Gastroesophageal sphincter (tissue), 3 donors: ENCODE results near the gene UBA6.

ENCODE experiments used
- EP300 ChIP-seq: sonication (generic); formaldehyde crosslinking; IDR thresholded peaks from one replicate; pipeline ENCODE4 v1.6.1; 2017; ENCODE audit warnings: antibody characterized with exemption, mild to moderate bottlenecking
- POLR2A ChIP-seq, 2 donors: fragments of 450-650 bp; IDR thresholded peaks; one replicate each; pipeline ENCODE4 v1.6.1; 2017; ENCODE audit warnings: antibody characterized with exemption in 2 of 2, mild to moderate bottlenecking in 2 of 2, moderate library complexity in 1 of 2
- POLR2AphosphoS5 ChIP-seq: sonication (generic); formaldehyde crosslinking; IDR thresholded peaks from one replicate; pipeline ENCODE4 v1.6.1; 2017; ENCODE audit warnings: antibody characterized with exemption
- TF ChIP-seq, protein P1 (sequence below), 4 experiments: fragments of 200-600 bp in 2 of 4; fragments of 450-650 bp in 2 of 4; sonication (generic) in 1 of 4; IDR thresholded peaks; one replicate each; pipeline ENCODE4 v1.5.1; 2017 to 2019; ENCODE audit warnings: antibody characterized with exemption in 4 of 4, mild to moderate bottlenecking in 2 of 4, moderate library complexity in 2 of 4

- TF ChIP-seq, protein P1, sequence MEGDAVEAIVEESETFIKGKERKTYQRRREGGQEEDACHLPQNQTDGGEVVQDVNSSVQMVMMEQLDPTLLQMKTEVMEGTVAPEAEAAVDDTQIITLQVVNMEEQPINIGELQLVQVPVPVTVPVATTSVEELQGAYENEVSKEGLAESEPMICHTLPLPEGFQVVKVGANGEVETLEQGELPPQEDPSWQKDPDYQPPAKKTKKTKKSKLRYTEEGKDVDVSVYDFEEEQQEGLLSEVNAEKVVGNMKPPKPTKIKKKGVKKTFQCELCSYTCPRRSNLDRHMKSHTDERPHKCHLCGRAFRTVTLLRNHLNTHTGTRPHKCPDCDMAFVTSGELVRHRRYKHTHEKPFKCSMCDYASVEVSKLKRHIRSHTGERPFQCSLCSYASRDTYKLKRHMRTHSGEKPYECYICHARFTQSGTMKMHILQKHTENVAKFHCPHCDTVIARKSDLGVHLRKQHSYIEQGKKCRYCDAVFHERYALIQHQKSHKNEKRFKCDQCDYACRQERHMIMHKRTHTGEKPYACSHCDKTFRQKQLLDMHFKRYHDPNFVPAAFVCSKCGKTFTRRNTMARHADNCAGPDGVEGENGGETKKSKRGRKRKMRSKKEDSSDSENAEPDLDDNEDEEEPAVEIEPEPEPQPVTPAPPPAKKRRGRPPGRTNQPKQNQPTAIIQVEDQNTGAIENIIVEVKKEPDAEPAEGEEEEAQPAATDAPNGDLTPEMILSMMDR (IDR thresholded peaks at IDR 0.05): no peak
- TF ChIP-seq POLR2AphosphoS5: no peak
- TF ChIP-seq POLR2A (IDR thresholded peaks at IDR 0.05): no peak
- TF ChIP-seq EP300: no peak
Measured at GRCh38 chr4:67660418-67660817, 40.5 kb downstream of the UBA6 start.
